ENCODE results near the gene CACNA1I. TPM values are rescaled to one million over a fixed set of nuclear protein-coding genes. Genes with fewer than 3 reads are reported as not detected.

Gene CACNA1I
- polyA plus RNA-seq, 3 donors: 0.04 TPM; not detected in 2

DNA sequence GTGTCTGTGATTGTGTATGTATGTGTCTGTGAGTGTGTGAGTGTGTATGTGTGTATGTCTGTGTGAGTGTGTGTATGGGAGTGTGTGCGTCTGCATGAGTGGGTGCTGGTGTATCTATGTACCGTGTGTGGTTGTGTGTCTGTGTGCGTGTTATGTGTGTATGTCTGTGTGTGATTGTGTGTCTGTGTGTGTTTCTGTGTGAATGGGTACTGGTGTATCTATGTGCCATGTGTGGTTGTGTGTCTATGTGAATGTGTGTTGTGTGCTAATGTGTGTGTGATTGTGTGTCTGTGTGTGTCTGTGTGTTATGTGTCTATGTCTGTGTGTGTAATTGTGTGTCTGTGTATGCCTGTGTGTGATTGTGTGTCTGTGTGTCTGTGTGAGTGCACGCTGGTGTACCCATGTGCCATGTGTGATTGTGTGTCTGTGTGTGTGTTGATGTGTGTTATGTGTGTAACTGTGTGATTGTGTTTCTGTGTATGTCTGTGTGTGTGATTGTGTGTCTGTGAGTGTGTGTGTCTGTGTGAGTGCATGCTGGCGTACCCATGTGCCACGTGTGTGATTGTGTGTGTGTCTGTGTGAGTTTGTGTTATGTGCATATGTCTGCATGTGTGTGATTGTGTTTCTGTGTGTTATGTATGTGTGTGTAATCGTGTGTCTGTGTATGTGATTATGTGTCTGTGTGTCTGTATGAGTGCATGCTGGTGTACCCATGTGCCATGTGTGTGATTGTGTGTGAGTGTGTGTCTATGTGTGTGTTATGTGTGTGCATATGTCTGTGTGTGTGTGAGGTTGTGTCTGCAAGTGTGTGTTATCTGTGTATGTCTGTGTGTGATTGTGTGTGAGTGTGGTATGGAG lies 6.8 kb upstream of the CACNA1I start:
- 86% methylated on average over 7 of the region's 7 CpGs for WGBS (ENCODE audit: insufficient coverage)
- H3K9me3 Mint-ChIP-seq: peaks cover 0 to 10% (median 5%) of the 10 kb centered on the region in 7 donors
- H3K27ac Mint-ChIP-seq: no peak overlapping the region
- H3K27ac ChIP-seq (ENCODE audit: low read depth in 1 of 2, low read length in 2 of 2): no peak overlapping the region
- TF ChIP-seq, protein P1, sequence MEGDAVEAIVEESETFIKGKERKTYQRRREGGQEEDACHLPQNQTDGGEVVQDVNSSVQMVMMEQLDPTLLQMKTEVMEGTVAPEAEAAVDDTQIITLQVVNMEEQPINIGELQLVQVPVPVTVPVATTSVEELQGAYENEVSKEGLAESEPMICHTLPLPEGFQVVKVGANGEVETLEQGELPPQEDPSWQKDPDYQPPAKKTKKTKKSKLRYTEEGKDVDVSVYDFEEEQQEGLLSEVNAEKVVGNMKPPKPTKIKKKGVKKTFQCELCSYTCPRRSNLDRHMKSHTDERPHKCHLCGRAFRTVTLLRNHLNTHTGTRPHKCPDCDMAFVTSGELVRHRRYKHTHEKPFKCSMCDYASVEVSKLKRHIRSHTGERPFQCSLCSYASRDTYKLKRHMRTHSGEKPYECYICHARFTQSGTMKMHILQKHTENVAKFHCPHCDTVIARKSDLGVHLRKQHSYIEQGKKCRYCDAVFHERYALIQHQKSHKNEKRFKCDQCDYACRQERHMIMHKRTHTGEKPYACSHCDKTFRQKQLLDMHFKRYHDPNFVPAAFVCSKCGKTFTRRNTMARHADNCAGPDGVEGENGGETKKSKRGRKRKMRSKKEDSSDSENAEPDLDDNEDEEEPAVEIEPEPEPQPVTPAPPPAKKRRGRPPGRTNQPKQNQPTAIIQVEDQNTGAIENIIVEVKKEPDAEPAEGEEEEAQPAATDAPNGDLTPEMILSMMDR (IDR thresholded peaks at IDR 0.05): no peak
- H3K9me3 ChIP-seq (replicated peaks in 1 of 2; ENCODE audit: control insufficient read depth in 1 of 2, insufficient read depth in 1 of 2, low read length in 2 of 2): no peaks in the 10 kb centered on the region
- H3K4me1 ChIP-seq (ENCODE audit: control insufficient read depth in 1 of 2, insufficient read depth in 2 of 2, low read length in 2 of 2): no peaks in the 10 kb centered on the region
- H2AFZ ChIP-seq (ENCODE audit: insufficient read depth, low read depth, low read length, poor library complexity, severe bottlenecking): no peak overlapping the region
- H3K27me3 ChIP-seq (ENCODE audit: control insufficient read depth in 2 of 2, insufficient read depth in 2 of 2, low read length in 2 of 2): peaks cover 2 to 16% of the 10 kb centered on the region in 2 donors
- no peaks in the 10 kb centered on the region for H4K20me1 ChIP-seq (ENCODE audit: insufficient read depth, low read length)
- H3K4me1 Mint-ChIP-seq: peaks cover 7% of the 10 kb centered on the region
- no peak overlapping the region for H3K4me2 ChIP-seq (replicated peaks; ENCODE audit: extremely low read depth, low read length, poor library complexity, severe bottlenecking)
- H3K36me3 Mint-ChIP-seq: no peaks in the 10 kb centered on the region
- H3K36me3 ChIP-seq (replicated peaks in 1 of 2; ENCODE audit: control insufficient read depth in 1 of 2, insufficient read depth in 2 of 2, low read length in 2 of 2): no peaks in the 10 kb centered on the region
- H3K9ac ChIP-seq (ENCODE audit: insufficient read depth, low read length, poor library complexity, severe bottlenecking): no peak overlapping the region
- no peaks in the 10 kb centered on the region for H3K79me2 ChIP-seq (ENCODE audit: insufficient read depth, low read length)
- H3K4me3 ChIP-seq (replicated peaks in 1 of 3; ENCODE audit: low read depth in 2 of 3, low read length in 3 of 3): no peak overlapping the region
- peaks cover 20 to 31% (median 22%) of the 10 kb centered on the region in 3 donors for H3K27me3 Mint-ChIP-seq (ENCODE audit: low read depth in 3 of 3)
- no peak for DNase-seq
- intact Hi-C loops (cut with micrococcal nuclease): no loop called here
- H3K4me3 Mint-ChIP-seq: no peak overlapping the region

DNA sequence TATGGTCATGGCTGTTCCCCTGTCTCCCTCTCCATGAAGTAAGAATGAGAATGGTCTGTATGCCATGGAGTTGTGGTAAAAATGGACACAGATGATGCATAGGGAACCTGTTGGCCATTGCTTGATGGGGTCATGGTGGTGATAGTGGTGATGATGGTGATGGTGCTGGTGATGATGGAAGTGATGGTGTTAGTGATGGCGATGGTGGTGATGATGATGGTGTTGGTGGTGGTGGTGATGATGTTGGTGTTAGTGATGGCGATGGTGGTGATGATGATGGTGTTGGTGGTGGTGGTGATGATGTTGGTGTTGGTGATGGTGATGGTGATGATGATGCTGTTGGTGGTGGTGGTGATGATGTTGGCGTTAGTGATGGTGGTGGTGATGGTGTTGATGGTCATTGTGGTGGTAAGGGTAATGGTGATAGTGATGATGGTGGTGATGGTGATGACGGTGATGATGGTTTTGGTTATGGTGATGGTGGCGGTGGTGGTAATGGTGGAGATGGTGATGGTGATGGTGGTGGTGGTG lies 5.1 kb upstream of the CACNA1I start:
- H4K20me1 ChIP-seq (ENCODE audit: insufficient read depth, low read length): no peaks in the 10 kb centered on the region
- WGBS (ENCODE audit: insufficient coverage): 99% methylated on average over 5 of the region's 5 CpGs
- TF ChIP-seq, protein P1 (IDR thresholded peaks at IDR 0.05): no peak
- H3K27me3 ChIP-seq (ENCODE audit: control insufficient read depth in 2 of 2, insufficient read depth in 2 of 2, low read length in 2 of 2): peaks cover 0 to 4% of the 10 kb centered on the region in 2 donors
- no peaks in the 10 kb centered on the region for H3K36me3 ChIP-seq (replicated peaks in 1 of 2; ENCODE audit: control insufficient read depth in 1 of 2, insufficient read depth in 2 of 2, low read length in 2 of 2)
- H3K4me2 ChIP-seq (replicated peaks; ENCODE audit: extremely low read depth, low read length, poor library complexity, severe bottlenecking): no peak overlapping the region
- no peak overlapping the region for H3K9ac ChIP-seq (ENCODE audit: insufficient read depth, low read length, poor library complexity, severe bottlenecking)
- Mint-ChIP-seq H3K4me3 (no peak overlapping the region), H3K4me1 (peaks cover 7% of the 10 kb centered on the region), H3K27ac (no peak overlapping the region), H3K9me3 (peaks cover 0 to 10% (median 5%) of the 10 kb centered on the region in 7 donors), H3K27me3 (ENCODE audit: low read depth in 3 of 3) (peaks cover 6 to 14% (median 6%) of the 10 kb centered on the region in 3 donors), H3K36me3 (no peaks in the 10 kb centered on the region)
- H3K27ac ChIP-seq (ENCODE audit: low read depth in 1 of 2, low read length in 2 of 2): no peak overlapping the region
- H3K9me3 ChIP-seq (replicated peaks in 1 of 2; ENCODE audit: control insufficient read depth in 1 of 2, insufficient read depth in 1 of 2, low read length in 2 of 2): no peaks in the 10 kb centered on the region
- intact Hi-C loops (cut with micrococcal nuclease): no loop called here
- H3K4me1 ChIP-seq (ENCODE audit: control insufficient read depth in 1 of 2, insufficient read depth in 2 of 2, low read length in 2 of 2): no peaks in the 10 kb centered on the region
- no peak overlapping the region for H2AFZ ChIP-seq (ENCODE audit: insufficient read depth, low read depth, low read length, poor library complexity, severe bottlenecking)
- no peak for DNase-seq
- no peak overlapping the region for H3K4me3 ChIP-seq (replicated peaks in 1 of 3; ENCODE audit: low read depth in 2 of 3, low read length in 3 of 3)
- no peaks in the 10 kb centered on the region for H3K79me2 ChIP-seq (ENCODE audit: insufficient read depth, low read length)
